NCI-H82 treated with DMSO at 0.1 percent for 48 hours (cell line): Measurements from ENCODE around the gene OR2AG1.
A peak's percentile ranks its signal among the peaks of the same experiment; 100 is the strongest.
"Not testable (repeated sequence)": the region's sequence is repeated elsewhere in the genome, so short reads cannot be mapped to it uniquely, and the experiment has no call there.

Experiments used
- DNase-seq: peaks from one replicate; lab custom pipeline; 2025; ENCODE audit not compliant: unreplicated experiment; lab: John Stamatoyannopoulos, UW

Gene OR2AG1

DNA sequence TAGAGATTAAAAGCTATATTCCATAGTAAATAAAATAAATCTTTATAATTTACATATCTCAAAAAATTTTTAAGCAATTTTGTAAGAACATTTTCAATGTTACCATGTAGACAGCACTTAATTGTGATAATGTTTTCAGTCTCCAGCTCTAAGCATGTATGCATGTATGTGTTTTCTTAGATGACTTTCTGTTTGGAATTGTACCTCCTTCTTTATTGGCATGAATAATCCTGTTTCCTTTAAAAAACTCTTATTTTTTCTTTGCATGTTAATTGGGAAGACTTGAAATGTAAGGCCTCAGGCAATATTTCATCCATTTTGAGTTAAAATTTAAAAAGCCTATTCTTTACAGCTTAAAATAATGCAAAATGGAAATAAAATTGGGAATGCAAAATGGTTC, 2.0 kb upstream of the OR2AG1 start:
- no peak for DNase-seq

DNA sequence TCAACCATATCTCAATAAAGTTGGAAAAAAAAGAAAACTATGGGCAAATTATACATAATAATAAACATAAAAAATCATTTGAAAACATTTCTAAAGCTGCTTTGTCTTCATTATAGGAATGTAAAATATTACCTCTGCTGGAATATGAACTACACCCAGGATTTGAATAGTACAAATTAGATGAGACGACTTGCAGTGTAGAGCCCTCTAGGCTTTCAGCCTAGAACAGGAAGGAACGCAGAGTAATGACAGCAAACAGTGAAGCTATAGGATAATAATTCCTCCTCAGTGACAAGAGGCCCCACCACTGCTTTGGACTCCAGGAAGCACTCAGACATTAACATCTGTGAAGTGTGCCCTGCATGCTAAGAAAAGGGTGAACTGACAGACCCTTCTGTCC, 7.7 kb downstream of the OR2AG1 start:
- DNase-seq, result no peak

DNA sequence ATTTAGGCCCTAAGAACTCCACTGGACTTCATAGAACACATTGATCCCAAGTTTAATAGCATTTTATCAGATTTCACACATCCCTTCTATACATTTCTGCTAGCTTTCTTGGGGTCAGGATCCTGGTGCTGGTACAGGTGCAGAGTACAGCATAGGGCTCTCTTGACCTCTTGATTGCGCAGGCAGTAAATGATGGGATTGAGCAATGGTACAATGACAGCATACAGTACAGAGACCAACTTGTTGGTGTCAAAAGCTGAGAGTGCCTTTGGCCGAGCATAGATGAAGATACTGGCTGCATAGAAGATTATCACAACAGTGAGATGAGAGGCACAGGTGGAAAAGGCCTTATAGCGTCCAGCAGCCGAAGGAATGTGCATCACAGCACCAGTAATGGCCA, 11.8 kb downstream of the OR2AG1 start:
- no peak for DNase-seq

DNA sequence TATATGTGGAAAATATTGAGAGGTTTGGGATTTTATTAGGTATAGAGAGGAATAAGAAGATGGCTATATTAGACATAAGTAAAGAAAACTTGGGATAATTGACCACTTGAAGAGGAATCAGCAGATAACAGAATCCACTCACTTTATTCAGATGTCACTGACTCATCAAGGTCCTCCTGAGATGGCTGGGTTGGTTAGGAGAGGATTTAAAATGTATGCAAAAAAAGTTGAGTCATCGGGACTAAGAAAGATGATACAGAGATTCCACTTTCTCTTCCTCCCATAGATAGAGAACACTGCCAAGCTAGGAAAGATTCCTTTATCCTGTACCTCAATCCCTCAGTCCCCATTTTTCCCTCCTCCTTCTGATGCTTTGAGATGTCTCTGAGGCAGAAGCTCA, 16.6 kb downstream of the OR2AG1 start, which contains the start of gene OR6A2:
OR6A2 (minus strand) TSS at position 288 of the 400 bp plus-strand sequence. CDS start 3,981 bp downstream, outside the sequence.
- DNase-seq, result no peak

DNA sequence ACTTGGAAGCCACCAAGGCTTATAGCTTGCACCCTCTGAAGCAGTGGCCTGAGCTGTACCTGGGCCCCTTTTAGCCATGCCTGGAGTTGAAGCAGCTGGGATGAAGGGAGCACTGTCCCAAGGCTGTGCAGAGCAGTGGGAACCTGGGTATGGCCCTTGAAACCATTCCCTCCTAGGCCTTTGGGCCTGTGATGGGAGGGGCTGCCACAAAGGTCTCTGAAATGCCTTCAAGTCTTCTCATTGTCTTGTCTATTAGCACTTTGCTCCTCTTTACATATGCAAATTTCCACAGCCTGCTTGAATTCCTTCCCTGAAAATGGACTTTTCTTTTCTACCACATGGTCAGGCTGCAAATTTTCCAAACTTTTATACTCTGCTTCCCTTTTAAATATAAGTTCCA, 18.3 kb downstream of the OR2AG1 start:
- DNase-seq, result not testable (repeated sequence)

DNA sequence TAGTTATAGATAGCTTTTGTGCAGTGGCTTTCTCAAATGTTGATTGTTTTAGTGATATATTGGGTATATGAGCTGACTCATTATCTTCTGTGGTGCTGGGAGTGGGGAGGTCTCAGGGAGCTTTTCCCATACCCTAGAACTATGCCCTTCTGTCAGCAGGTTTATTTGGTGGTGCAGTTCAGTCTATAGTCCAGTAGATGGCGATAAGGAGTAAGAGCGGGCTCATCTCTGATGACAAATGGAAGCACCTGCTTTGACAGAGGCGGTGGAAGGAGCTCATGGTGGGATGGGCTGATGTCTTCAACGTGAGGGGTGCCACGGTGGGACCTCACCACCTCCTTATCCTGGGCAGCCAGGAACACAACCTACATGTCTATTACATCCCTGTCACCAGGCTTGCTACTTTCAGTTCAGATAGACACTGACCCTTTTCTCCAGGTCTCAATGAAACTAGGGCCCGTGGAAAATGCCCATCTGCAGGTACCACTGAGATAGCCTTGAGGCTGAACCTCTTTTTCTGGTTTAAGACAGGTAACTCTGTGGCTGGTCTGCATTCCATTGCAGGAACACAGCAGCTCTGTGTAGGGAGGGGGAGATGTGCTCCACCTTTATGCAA, 29.7 kb downstream of the OR2AG1 start:
- peak; percentile 17 for DNase-seq

DNA sequence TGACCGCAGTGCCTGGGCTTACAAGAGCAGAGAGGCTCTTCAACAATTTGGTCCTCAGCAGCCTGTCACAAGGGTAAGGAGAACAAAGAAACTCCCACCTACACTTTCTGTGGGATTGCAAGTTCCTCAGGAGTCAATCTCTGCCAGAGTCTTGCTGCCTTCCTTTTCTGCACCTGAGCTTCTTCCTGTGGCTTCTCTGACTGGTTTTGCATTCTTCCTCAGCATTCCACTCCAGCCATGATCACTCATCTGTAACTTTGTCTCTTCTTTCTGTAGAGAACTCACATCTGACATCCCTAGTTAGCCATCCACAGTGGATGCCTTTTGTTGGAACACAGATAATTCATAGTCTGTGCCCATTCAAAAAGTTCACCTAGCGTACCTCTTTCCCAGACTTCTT, 30.8 kb downstream of the OR2AG1 start:
- no peak for DNase-seq

DNA sequence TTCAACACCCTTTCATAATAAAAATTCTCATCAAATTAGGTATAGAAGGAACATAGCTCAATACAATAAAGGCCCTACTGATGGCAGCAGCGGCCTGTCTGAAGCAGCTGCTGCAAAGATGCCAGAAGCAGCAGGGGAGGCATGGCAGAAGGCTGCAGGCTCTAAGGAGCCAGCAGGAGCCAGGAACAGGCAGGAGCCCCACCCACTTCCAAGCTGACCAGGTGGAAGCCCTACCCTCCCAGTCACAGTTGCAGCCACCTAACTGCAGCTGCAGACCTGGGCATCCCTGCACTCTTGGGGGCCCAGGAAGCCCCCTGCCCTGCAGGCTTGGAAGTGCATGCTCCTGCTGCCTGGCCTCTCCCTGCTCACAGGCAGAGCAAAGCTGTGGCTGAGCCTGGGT, 34.9 kb downstream of the OR2AG1 start:
- no peak for DNase-seq

DNA sequence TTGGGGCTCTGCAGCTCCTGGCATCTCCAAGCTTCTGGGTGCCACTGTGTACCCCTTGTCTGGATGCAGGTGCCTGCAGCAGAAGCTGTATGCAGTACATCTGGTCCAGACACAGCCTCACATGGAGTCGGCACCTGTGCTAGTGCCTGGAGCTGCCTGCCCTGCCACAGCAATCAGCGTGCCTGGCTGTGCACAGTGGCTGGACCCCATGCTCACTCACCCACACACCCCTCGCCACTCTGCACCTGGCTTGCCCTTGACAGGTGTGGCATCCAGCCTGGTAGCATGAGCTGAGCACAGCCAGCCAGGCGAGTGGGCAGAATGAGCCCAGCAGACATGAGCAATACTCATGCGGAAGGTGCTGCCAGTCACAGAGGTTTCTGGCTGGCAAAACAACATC, 36.1 kb downstream of the OR2AG1 start:
- no peak for DNase-seq

DNA sequence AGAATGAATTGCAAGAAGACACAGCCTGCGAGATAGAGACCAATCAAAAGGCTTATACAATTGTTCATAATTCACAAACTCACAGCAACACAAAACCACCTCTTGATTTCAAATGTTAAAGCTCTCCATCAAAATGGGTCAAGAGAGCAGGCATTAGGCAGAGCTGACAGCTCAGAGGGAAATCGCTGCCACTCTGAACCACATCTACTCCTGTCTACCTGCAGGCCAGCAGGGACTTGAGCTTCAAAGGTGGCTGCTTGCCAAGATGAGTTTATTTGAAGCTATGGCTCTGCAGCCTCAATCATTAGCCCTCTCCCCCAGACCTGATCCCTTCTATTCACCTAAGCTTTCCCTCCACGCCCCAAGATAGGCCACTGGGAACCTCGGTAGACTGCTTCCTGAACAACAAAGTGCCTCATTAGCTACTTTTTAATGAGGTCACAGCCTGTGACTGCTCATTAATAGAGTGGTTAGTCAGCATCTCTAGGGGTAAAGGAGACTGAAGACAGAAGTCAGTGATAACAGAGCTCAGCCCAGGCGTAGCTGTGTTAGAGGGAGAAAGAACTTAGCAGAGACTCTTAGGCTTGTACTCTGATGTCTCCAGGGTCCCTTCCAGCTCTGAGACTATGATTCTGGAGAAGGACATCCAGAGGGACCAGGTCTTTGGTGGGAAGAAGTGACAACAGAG, 41.5 kb downstream of the OR2AG1 start:
- DNase-seq, result no peak

DNA sequence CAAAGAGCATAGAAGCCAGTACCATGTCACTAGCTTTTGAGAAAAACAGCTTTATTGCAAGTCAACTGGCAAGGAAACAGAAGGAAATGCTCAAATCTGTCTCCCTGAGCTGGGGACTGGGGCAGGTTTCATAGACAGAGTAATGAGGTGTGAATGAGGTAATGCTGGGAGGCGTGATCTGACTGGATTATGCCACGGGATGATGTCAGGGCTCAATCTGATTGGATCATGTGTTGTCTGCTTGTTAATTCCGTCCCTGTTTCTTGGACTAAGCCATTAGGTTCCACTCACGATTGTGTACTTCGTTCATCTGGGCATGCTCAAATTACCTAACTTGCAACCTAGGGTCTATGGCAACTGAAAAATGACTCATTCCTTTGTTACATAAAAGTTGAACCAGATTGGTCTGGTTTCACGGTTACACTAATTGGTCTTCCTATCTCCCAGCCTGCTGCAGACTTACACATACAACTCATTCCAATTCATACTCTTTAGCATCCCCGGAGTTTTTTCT, 42.5 kb downstream of the OR2AG1 start:
- no peak for DNase-seq

DNA sequence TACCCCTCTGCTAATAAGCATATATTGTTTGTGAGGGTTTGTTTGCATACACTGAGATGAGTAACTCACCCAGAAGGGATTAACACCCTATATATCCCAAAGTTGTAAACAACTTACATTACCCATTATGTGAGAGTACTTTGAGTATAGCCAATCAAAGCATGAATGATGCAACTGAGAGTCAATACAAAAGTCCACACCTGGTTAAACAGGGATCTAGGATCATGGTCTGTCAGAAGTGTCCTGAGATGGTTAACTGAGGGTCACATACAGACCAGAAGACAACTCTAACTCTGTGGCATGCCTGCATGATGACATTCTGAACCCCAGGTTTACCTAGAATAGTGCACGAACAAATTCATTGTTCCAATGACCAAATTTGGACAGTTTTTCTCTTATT, 45.3 kb downstream of the OR2AG1 start:
- DNase-seq, result no peak

DNA sequence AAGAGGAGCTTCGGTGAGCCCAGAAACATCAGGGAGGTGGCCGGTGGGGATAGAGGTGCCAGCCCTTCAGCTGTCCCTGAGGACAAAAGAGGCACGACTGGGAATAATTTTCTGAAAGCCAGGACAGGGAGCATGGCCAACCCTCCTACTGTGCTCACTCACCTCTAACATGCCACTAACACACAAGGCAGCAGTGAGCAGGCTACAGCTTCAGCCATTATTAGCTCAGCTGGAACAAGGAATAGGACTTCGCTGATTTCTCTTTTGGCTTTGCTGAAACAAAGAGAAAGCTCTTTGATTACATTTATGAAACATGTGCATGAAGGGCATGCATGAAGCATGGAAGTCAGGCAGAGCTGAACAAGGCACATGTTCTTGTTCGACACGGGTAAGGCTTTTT, 50.5 kb downstream of the OR2AG1 start:
- DNase-seq, result no peak

DNA sequence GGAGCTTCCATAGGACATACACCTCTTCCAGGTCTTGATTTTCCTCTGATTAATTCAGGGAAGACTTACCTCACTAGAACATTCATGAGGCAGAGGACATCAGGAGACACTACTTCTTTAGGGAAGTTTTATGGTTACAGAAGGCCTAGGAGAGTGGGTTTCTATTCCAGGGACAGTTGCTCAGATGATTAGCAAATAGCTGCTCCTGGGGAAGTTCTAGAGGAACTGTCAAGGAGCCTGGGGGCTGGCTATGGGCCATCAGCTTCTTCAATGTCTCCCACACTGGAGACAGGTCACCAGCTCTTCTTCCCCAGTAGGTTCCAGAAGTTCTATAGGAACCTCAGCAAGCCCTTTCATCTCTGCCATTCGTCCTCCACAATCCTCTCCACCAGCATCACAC, 51.2 kb downstream of the OR2AG1 start:
- DNase-seq, result no peak
